GM12801 (cell line): ENCODE measurements around the gene HPX.

ENCODE experiments used
- TF ChIP-seq, protein P1 (sequence below): IDR thresholded peaks from one replicate; pipeline ENCODE4 v1.5.1; 2011; ENCODE audit warnings: control low read depth; ENCODE audit not compliant: insufficient read length; ENCODE audit errors: extremely low read depth

HPX gene, protein sequence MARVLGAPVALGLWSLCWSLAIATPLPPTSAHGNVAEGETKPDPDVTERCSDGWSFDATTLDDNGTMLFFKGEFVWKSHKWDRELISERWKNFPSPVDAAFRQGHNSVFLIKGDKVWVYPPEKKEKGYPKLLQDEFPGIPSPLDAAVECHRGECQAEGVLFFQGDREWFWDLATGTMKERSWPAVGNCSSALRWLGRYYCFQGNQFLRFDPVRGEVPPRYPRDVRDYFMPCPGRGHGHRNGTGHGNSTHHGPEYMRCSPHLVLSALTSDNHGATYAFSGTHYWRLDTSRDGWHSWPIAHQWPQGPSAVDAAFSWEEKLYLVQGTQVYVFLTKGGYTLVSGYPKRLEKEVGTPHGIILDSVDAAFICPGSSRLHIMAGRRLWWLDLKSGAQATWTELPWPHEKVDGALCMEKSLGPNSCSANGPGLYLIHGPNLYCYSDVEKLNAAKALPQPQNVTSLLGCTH

GRCh38 chr11:6440906-6441358, at the start of gene HPX:
HPX (minus strand) TSS chr11:6440987; CDS start chr11:6440963, 24 bp downstream.
- TF ChIP-seq, protein P1, sequence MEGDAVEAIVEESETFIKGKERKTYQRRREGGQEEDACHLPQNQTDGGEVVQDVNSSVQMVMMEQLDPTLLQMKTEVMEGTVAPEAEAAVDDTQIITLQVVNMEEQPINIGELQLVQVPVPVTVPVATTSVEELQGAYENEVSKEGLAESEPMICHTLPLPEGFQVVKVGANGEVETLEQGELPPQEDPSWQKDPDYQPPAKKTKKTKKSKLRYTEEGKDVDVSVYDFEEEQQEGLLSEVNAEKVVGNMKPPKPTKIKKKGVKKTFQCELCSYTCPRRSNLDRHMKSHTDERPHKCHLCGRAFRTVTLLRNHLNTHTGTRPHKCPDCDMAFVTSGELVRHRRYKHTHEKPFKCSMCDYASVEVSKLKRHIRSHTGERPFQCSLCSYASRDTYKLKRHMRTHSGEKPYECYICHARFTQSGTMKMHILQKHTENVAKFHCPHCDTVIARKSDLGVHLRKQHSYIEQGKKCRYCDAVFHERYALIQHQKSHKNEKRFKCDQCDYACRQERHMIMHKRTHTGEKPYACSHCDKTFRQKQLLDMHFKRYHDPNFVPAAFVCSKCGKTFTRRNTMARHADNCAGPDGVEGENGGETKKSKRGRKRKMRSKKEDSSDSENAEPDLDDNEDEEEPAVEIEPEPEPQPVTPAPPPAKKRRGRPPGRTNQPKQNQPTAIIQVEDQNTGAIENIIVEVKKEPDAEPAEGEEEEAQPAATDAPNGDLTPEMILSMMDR: no peak

- TF ChIP-seq, protein P1: no peak
These were observed 48.5 kb upstream of the HPX start for GRCh38 chr11:6489306-6489705.

GRCh38 chr11:6488821-6489220, 48.0 kb upstream of the HPX start:
- TF ChIP-seq, protein P1: no peak

- TF ChIP-seq, protein P1: no peak
These were observed 47.6 kb upstream of the HPX start for GRCh38 chr11:6488342-6488741.

- TF ChIP-seq, protein P1: no peak
These were observed 46.2 kb upstream of the HPX start for GRCh38 chr11:6486938-6487337.

GRCh38 chr11:6486256-6486655, 45.5 kb upstream of the HPX start:
- TF ChIP-seq, protein P1: no peak

GRCh38 chr11:6485661-6486060, 44.9 kb upstream of the HPX start:
- TF ChIP-seq, protein P1: no peak
